ENCODE data around the gene ASS1. TPM values are rescaled to one million over a fixed set of nuclear protein-coding genes. Genes with fewer than 3 reads are reported as not detected.

Gene ASS1
- total and polyA plus RNA-seq, 3 experiments from 2014 or later, result 2.3 to 3.4 TPM; not detected in 1

- CTCF ChIA-PET, result no interaction called here
- POLR2A ChIA-PET, result no interaction called here
- peaks cover 0 to 6% (median 4%) of the 10 kb centered on the region in 5 donors for H3K9me3 Mint-ChIP-seq
Observed at GRCh38 chr9:130498918-130499698, 54.3 kb downstream of the ASS1 start.

DNA sequence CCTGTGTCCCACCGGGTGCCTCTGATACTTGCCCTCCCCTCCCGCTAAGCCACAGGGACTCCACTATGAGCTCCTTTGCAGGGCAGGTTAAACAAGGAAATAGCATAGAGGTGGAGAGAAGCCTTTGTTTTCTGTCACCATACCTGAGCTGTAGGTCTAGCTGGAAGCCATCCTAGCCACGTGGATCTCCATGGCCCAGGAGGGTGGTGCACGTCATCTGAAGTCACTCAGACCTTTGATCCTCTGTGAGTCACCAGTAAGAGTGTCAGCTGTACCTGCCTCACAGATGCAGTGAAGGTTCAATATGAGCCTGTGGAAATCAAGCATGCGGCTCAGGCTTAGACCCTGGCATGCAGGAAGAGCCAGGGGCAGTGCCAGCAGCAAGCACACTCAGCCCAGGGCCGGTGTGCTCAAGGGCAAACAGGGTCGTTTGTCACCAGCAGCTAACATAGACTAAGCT, 55.1 kb downstream of the ASS1 start:
- H3K9me3 Mint-ChIP-seq, result peaks cover 0 to 4% (median 4%) of the 10 kb centered on the region in 5 donors
- H3K27ac Mint-ChIP-seq, result no peak overlapping the region
- Histone ChIP-seq H3K36me3 (ENCODE audit: insufficient read depth, low read length) (no peaks in the 10 kb centered on the region), H3K27me3 (ENCODE audit: insufficient read depth, low read length, poor library complexity, severe bottlenecking) (no peaks in the 10 kb centered on the region), H3K4me3 (ENCODE audit: low read length) (no peak overlapping the region), H3K4me1 (ENCODE audit: insufficient read depth, low read length) (no peaks in the 10 kb centered on the region), H3K27ac (ENCODE audit: low read depth, low read length) (no peak overlapping the region), H3K9me3 (ENCODE audit: low read length) (no peaks in the 10 kb centered on the region)
- ChIA-PET POLR2A (no interaction called here), CTCF (no interaction called here)
- H3K4me3 Mint-ChIP-seq, result no peak overlapping the region
- H3K4me1 Mint-ChIP-seq, result no peaks in the 10 kb centered on the region
- H3K27me3 Mint-ChIP-seq, result peaks cover 9 to 23% of the 10 kb centered on the region in 2 donors
- no peak for DNase-seq
- H3K36me3 Mint-ChIP-seq, result no peaks in the 10 kb centered on the region

More at GRCh38 chr9:130498918-130499698, 54.3 kb downstream of the ASS1 start:
- Mint-ChIP-seq H3K27me3 (peaks cover 8 to 24% of the 10 kb centered on the region in 2 donors), H3K4me1 (no peaks in the 10 kb centered on the region), H3K4me3 (no peak overlapping the region), H3K36me3 (no peaks in the 10 kb centered on the region), H3K27ac (peak overlapping the region in 1 of 8 donors; percentile 63)
- no peaks in the 10 kb centered on the region for H3K9me3 ChIP-seq (ENCODE audit: low read length)
- H3K27me3 ChIP-seq (ENCODE audit: insufficient read depth, low read length, poor library complexity, severe bottlenecking), result no peaks in the 10 kb centered on the region
- H3K27ac ChIP-seq (ENCODE audit: low read depth, low read length), result no peak overlapping the region
- no peak overlapping the region for H3K4me3 ChIP-seq (ENCODE audit: low read length)
- no peak for DNase-seq
- no peaks in the 10 kb centered on the region for H3K36me3 ChIP-seq (ENCODE audit: insufficient read depth, low read length)
- no peaks in the 10 kb centered on the region for H3K4me1 ChIP-seq (ENCODE audit: insufficient read depth, low read length)

GRCh38 chr9:130500340-130501180, 55.8 kb downstream of the ASS1 start:
- Mint-ChIP-seq H3K9me3 (no peaks in the 10 kb centered on the region), H3K27ac (no peak overlapping the region), H3K4me3 (no peak overlapping the region), H3K36me3 (no peaks in the 10 kb centered on the region), H3K27me3 (peaks cover 9 to 17% of the 10 kb centered on the region in 2 donors), H3K4me1 (no peaks in the 10 kb centered on the region)
- ChIA-PET POLR2A (no interaction called here), CTCF (no interaction called here)
- no peak overlapping the region for H3K4me3 ChIP-seq (ENCODE audit: low read length)
- no peaks in the 10 kb centered on the region for H3K9me3 ChIP-seq (ENCODE audit: low read length)
- no peak for DNase-seq
- H3K36me3 ChIP-seq (ENCODE audit: insufficient read depth, low read length), result no peaks in the 10 kb centered on the region
- no peaks in the 10 kb centered on the region for H3K27me3 ChIP-seq (ENCODE audit: insufficient read depth, low read length, poor library complexity, severe bottlenecking)
- H3K27ac ChIP-seq (ENCODE audit: low read depth, low read length), result no peak overlapping the region
- H3K4me1 ChIP-seq (ENCODE audit: insufficient read depth, low read length), result no peaks in the 10 kb centered on the region

DNA sequence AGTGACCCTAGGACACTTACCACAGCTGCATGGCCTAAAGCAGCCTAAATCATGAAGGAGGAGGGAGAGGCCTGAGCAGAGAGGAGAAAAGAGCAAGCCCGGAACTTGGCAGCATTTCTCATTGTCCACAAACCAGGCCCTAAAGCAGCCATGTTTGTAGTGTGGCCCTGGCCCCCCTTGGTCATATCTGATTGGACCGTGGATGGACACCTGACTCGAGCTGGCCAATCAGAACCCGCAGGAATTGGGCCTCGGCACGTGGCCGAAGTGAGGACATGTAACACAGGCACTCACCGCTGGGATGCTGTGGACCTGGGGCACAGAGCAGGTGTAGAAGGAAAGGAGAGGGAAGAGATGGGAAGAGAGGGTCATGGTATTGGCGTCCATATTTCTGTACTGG, 56.9 kb downstream of the ASS1 start:
- CTCF ChIA-PET, result no interaction called here
- Histone ChIP-seq H3K4me1 (ENCODE audit: insufficient read depth, low read length) (no peaks in the 10 kb centered on the region), H3K27me3 (ENCODE audit: insufficient read depth, low read length, poor library complexity, severe bottlenecking) (no peaks in the 10 kb centered on the region), H3K36me3 (ENCODE audit: insufficient read depth, low read length) (no peaks in the 10 kb centered on the region), H3K9me3 (ENCODE audit: low read length) (no peaks in the 10 kb centered on the region), H3K4me3 (ENCODE audit: low read length) (no peak overlapping the region), H3K27ac (ENCODE audit: low read depth, low read length) (no peak overlapping the region)
- Mint-ChIP-seq H3K4me3 (no peak overlapping the region), H3K36me3 (no peaks in the 10 kb centered on the region), H3K27me3 (peaks cover 6 to 12% of the 10 kb centered on the region in 2 donors), H3K9me3 (no peaks in the 10 kb centered on the region), H3K27ac (no peak overlapping the region), H3K4me1 (no peaks in the 10 kb centered on the region)
- DNase-seq, result no peak
- POLR2A ChIA-PET, result no interaction called here

DNA sequence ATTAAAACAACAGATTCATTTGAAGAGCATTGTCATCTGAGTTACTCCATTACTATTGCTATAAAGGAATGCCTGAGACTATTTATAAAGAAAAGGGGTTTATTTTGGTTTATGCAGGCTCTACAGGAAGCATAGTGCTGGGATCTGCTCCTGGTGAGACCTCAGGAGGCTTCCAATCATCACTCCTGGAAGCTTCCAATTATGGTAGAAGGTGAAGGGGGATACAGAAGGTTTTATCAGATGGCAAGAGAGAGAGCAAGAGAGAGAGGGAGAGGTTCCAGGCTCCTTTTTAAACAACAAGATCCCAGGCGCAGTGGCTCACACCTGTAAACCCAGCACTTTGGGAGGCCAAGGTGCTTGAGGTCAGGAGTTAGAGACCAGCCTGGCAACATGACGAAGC, 63.5 kb downstream of the ASS1 start:
- no peak overlapping the region for H3K4me3 ChIP-seq (ENCODE audit: low read length)
- DNase-seq, result no peak
- Mint-ChIP-seq H3K9me3 (peaks cover 5 to 11% (median 10%) of the 10 kb centered on the region in 5 donors), H3K4me3 (no peak overlapping the region), H3K27me3 (peaks cover 9 to 19% of the 10 kb centered on the region in 2 donors), H3K36me3 (peaks cover 0 to 10% (median 0%) of the 10 kb centered on the region in 3 donors), H3K4me1 (no peaks in the 10 kb centered on the region), H3K27ac (no peak overlapping the region)
- H3K4me1 ChIP-seq (ENCODE audit: insufficient read depth, low read length), result no peaks in the 10 kb centered on the region
- ChIA-PET CTCF (no interaction called here), POLR2A (no interaction called here)
- no peaks in the 10 kb centered on the region for H3K27me3 ChIP-seq (ENCODE audit: insufficient read depth, low read length, poor library complexity, severe bottlenecking)
- H3K27ac ChIP-seq (ENCODE audit: low read depth, low read length), result no peak overlapping the region
- no peaks in the 10 kb centered on the region for H3K36me3 ChIP-seq (ENCODE audit: insufficient read depth, low read length)
- no peaks in the 10 kb centered on the region for H3K9me3 ChIP-seq (ENCODE audit: low read length)

DNA sequence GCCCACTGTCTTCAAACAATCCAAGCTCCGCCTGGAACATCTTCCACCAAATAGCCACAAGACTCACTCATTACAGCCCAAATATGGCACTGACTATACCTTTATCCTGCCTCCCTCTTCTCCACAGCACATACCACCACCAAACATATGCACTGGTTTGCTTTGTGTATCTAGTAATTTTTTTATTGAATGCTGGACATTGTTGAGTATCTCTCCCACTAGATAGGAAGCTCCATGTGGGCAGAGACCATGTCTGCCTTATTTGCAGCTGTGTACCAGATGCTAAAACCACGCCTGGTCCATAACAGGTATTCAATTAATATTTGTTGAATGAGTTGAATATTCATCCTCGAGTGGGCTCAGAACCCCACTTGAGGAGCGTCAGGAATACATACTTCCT, 67.4 kb downstream of the ASS1 start:
- no peaks in the 10 kb centered on the region for H3K36me3 ChIP-seq (ENCODE audit: insufficient read depth, low read length)
- POLR2A ChIA-PET, result no interaction called here
- peaks cover 0 to 10% (median 0%) of the 10 kb centered on the region in 3 donors for H3K36me3 Mint-ChIP-seq
- CTCF ChIA-PET, result no interaction called here
- no peak for DNase-seq
- no peaks in the 10 kb centered on the region for H3K27me3 ChIP-seq (ENCODE audit: insufficient read depth, low read length, poor library complexity, severe bottlenecking)
- H3K4me1 ChIP-seq (ENCODE audit: insufficient read depth, low read length), result no peaks in the 10 kb centered on the region
- no peak overlapping the region for H3K27ac Mint-ChIP-seq
- peaks cover 5 to 11% (median 10%) of the 10 kb centered on the region in 5 donors for H3K9me3 Mint-ChIP-seq
- H3K4me3 Mint-ChIP-seq, result no peak overlapping the region
- no peaks in the 10 kb centered on the region for H3K9me3 ChIP-seq (ENCODE audit: low read length)
- H3K4me3 ChIP-seq (ENCODE audit: low read length), result no peak overlapping the region
- H3K27ac ChIP-seq (ENCODE audit: low read depth, low read length), result no peak overlapping the region
- no peaks in the 10 kb centered on the region for H3K4me1 Mint-ChIP-seq
- peaks cover 13 to 17% of the 10 kb centered on the region in 2 donors for H3K27me3 Mint-ChIP-seq

- Histone ChIP-seq H3K9me3 (ENCODE audit: low read length) (no peaks in the 10 kb centered on the region), H3K36me3 (ENCODE audit: insufficient read depth, low read length) (no peaks in the 10 kb centered on the region), H3K4me3 (ENCODE audit: low read length) (no peak overlapping the region), H3K27me3 (ENCODE audit: insufficient read depth, low read length, poor library complexity, severe bottlenecking) (no peaks in the 10 kb centered on the region), H3K4me1 (ENCODE audit: insufficient read depth, low read length) (no peaks in the 10 kb centered on the region), H3K27ac (ENCODE audit: low read depth, low read length) (no peak overlapping the region)
- CTCF ChIA-PET, result no interaction called here
- H3K36me3 Mint-ChIP-seq, result peaks cover 0 to 10% (median 0%) of the 10 kb centered on the region in 3 donors
- H3K27me3 Mint-ChIP-seq, result peaks cover 13 to 26% of the 10 kb centered on the region in 2 donors
- H3K27ac Mint-ChIP-seq, result no peak overlapping the region
- H3K9me3 Mint-ChIP-seq, result peaks cover 5 to 11% (median 10%) of the 10 kb centered on the region in 5 donors
- POLR2A ChIA-PET, result no interaction called here
- no peaks in the 10 kb centered on the region for H3K4me1 Mint-ChIP-seq
- DNase-seq, result no peak
- H3K4me3 Mint-ChIP-seq, result no peak overlapping the region
Observed at GRCh38 chr9:130513078-130513477, 68.3 kb downstream of the ASS1 start.

DNA sequence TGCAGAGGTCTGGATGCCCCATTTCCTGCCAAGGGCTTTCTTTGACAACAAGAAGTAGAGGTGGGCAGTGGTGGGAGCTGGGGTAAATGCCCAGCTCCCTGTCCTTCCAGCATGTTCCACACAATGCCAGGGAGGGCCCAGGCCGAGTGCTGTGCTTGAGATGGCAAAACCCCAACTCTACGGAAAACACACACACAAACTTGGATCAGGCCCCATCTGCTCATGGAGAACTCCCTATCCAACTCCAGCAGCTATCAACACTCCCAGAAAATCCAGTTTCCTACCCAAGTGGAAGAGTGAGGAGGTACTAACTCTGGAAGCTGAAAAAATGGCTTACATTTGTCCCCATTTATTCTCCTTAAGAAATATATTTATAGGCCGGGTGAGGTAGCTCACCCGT, 73.5 kb downstream of the ASS1 start:
- H3K4me3 ChIP-seq (ENCODE audit: low read length), result no peak overlapping the region
- H3K4me1 Mint-ChIP-seq, result no peaks in the 10 kb centered on the region
- no peaks in the 10 kb centered on the region for H3K4me1 ChIP-seq (ENCODE audit: insufficient read depth, low read length)
- no peaks in the 10 kb centered on the region for H3K36me3 ChIP-seq (ENCODE audit: insufficient read depth, low read length)
- H3K27me3 Mint-ChIP-seq, result peaks cover 8 to 34% of the 10 kb centered on the region in 2 donors
- H3K27ac Mint-ChIP-seq, result no peak overlapping the region
- POLR2A ChIA-PET, result no interaction called here
- no peaks in the 10 kb centered on the region for H3K9me3 Mint-ChIP-seq
- H3K27ac ChIP-seq (ENCODE audit: low read depth, low read length), result no peak overlapping the region
- no peaks in the 10 kb centered on the region for H3K36me3 Mint-ChIP-seq
- DNase-seq, result no peak
- H3K4me3 Mint-ChIP-seq, result no peak overlapping the region
- CTCF ChIA-PET, result no interaction called here
- H3K9me3 ChIP-seq (ENCODE audit: low read length), result no peaks in the 10 kb centered on the region
- no peaks in the 10 kb centered on the region for H3K27me3 ChIP-seq (ENCODE audit: insufficient read depth, low read length, poor library complexity, severe bottlenecking)

Measured in CD8-positive, alpha-beta memory T cell (primary cell).